HG03460 (cell line): ENCODE results near the gene TARBP2.
A peak's percentile ranks its signal among the peaks of the same experiment; 100 is the strongest.
"Not testable (repeated sequence)": the region's sequence is repeated elsewhere in the genome, so short reads cannot be mapped to it uniquely, and the experiment has no call there.

Experiments used
- ATAC-seq: cut with Tn5 transposase; IDR thresholded peaks from one replicate; pipeline ENCODE4 v1.9.1; 2021; ENCODE audit not compliant: unreplicated experiment

TARBP2 gene

GRCh38 chr12:53510181-53510812 lies 9.2 kb downstream of the TARBP2 start:
- no peak for ATAC-seq

GRCh38 chr12:53513712-53514410 lies 12.8 kb downstream of the TARBP2 start:
- no peak for ATAC-seq

- no peak for ATAC-seq
Observed at GRCh38 chr12:53514628-53515290, 13.7 kb downstream of the TARBP2 start.

GRCh38 chr12:53515291-53515680 lies 14.2 kb downstream of the TARBP2 start:
- no peak for ATAC-seq

- ATAC-seq, result no peak
Observed at GRCh38 chr12:53516758-53517455, 15.8 kb downstream of the TARBP2 start.

GRCh38 chr12:53518381-53518780 lies 17.3 kb downstream of the TARBP2 start:
- ATAC-seq, result no peak

- ATAC-seq, result no peak
Observed at GRCh38 chr12:53523131-53523530, 22.0 kb downstream of the TARBP2 start.

- no peak for ATAC-seq
Observed at GRCh38 chr12:53524476-53524875, 23.4 kb downstream of the TARBP2 start.

GRCh38 chr12:53530061-53530460 lies 29.0 kb downstream of the TARBP2 start:
- ATAC-seq, result no peak

GRCh38 chr12:53530920-53531319 lies 29.8 kb downstream of the TARBP2 start:
- ATAC-seq, result no peak

- ATAC-seq, result no peak
Observed at GRCh38 chr12:53532021-53532420, 30.9 kb downstream of the TARBP2 start.

GRCh38 chr12:53532524-53533445 lies 31.7 kb downstream of the TARBP2 start:
- no peak for ATAC-seq

- ATAC-seq, result no peak
Observed at GRCh38 chr12:53533471-53533870, 32.4 kb downstream of the TARBP2 start.

- ATAC-seq, result no peak
Observed at GRCh38 chr12:53536962-53537361, 35.9 kb downstream of the TARBP2 start.

GRCh38 chr12:53538209-53538689 lies 37.2 kb downstream of the TARBP2 start:
- no peak for ATAC-seq

- no peak for ATAC-seq
Observed at GRCh38 chr12:53539526-53539925, 38.4 kb downstream of the TARBP2 start.

- ATAC-seq, result peak; percentile 70
Observed at GRCh38 chr12:53543539-53543938, 42.5 kb downstream of the TARBP2 start.

- not testable (repeated sequence) for ATAC-seq
Observed at GRCh38 chr12:53548354-53548753, 47.3 kb downstream of the TARBP2 start.

GRCh38 chr12:53550131-53550530 lies 49.0 kb downstream of the TARBP2 start:
- ATAC-seq, result not testable (repeated sequence)

- no peak for ATAC-seq
Observed at GRCh38 chr12:53550595-53550994, 49.5 kb downstream of the TARBP2 start.
